HG02588 (cell line): ENCODE results near the gene PRPF6.
A peak's percentile ranks its signal among the peaks of the same experiment; 100 is the strongest.

Experiments
- ATAC-seq: cut with Tn5 transposase; IDR thresholded peaks from one replicate; pipeline ENCODE4 v1.9.1; 2021; ENCODE audit warnings: mild to moderate bottlenecking, moderate library complexity; ENCODE audit not compliant: unreplicated experiment

PRPF6 gene

DNA sequence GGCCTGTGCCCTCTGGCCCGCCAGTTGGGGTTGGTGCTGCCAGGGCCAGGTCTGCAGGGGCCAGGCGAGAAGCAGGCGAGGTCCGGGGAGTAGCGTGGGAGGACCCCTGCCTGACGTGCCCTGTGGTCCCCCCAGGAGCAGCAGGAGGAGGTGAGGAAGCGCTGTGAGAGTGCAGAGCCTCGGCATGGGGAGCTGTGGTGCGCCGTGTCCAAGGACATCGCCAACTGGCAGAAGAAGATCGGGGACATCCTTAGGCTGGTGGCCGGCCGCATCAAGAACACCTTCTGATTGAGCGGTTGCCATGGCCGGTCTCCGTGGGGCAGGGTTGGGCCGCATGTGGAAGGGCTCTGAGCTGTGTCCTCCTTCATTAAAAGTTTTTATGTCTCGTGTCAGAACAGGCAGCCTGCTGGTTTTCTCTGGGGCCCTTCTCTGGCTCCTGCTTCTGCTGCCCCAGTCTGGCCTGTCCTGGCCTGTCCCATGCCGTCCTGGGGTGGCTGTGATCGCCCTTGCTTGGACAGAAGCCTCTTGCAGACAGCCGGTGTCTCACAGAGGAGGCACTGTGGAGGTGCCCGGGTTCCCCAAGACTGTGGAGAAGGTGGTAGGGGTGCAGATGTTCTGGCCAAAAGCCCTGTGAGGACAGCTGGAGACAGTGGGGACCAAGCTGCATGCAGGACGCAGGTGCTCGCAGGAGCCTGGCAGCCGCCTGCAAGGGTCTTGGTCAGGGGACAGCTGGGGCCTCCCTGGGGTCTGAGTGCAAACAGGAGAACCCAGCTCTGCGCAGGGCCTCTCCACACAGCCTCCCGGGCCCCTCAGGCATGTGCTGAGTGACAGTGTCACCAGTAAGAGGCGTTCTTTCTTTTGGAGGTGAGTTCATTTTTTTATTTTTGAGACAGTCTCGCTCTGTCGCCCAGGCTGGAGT, 52.0 kb downstream of the PRPF6 start:
- ATAC-seq, result no peak

DNA sequence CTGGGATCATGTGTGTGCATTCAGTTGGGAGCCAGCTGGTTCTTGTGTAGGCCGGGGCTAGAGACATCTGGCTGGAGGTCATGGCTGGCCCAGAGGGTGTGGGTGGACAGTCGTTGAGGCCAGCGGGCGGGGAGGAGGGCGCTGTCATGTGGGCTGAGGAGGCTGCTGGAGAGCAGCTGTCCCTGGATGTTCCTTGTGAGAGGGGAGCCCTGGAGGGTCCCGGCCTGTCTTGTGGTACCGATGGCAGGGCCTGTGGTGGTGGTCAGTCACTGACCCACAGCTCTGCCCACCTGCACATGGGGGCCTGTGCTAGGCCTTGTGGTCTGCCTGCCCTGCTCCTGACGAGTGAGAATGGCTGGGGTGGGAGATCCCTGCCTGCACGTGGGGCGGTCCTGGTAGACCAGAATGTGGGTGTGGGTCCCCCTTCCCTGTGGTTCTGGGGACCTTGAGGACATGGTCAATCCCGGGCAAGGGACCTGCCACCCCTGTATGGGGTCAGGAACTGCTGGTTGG, 53.1 kb downstream of the PRPF6 start:
- no peak for ATAC-seq

- ATAC-seq, result no peak
These were observed 54.4 kb downstream of the PRPF6 start for GRCh38 chr20:64035066-64035932.

GRCh38 chr20:64035933-64036345, 55.0 kb downstream of the PRPF6 start, which contains the start of gene C20orf204:
Gene C20orf204 (plus strand): TSS chr20:64036182. CDS start chr20:64036324, 142 bp downstream.
- no peak for ATAC-seq

GRCh38 chr20:64036346-64037198, 55.6 kb downstream of the PRPF6 start:
- no peak for ATAC-seq

- no peak for ATAC-seq
These were observed 56.2 kb downstream of the PRPF6 start for GRCh38 chr20:64037199-64037497.

DNA sequence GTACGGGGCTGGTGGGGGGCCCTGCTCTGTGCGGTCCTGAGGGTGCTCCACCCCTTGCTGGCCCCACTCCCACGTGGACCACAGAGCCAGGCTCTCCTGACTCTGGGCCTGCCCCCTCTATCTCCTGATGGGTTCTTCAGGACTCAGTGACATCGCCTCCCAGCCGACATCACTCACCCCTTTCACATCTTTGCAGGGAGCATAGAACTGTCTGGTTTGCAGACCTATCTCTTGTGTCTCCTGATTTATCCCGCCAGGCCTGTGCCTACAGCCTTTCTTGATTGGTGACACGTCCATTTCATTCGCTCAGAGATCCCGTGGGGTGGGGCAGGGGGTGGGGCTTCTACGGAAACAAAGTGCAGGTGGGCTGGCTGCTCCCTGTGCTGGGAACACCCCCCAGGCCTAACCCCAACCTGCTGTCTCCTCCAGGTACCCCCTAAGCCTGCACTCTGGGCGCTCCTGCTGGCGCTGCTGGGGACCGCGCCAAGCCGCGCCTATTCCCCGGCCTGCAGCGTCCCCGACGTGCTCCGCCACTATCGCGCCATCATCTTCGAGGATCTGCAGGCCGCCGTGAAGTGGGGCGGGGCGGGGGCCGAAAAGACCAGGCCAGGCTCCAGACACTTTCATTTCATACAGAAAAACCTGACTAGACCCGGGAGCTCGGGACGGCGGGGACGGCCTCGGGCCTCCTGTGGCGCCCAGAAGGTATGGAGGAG, 56.7 kb downstream of the PRPF6 start:
- no peak for ATAC-seq

- peak; percentile 20 for ATAC-seq
These were observed 57.3 kb downstream of the PRPF6 start for GRCh38 chr20:64038224-64038564.

DNA sequence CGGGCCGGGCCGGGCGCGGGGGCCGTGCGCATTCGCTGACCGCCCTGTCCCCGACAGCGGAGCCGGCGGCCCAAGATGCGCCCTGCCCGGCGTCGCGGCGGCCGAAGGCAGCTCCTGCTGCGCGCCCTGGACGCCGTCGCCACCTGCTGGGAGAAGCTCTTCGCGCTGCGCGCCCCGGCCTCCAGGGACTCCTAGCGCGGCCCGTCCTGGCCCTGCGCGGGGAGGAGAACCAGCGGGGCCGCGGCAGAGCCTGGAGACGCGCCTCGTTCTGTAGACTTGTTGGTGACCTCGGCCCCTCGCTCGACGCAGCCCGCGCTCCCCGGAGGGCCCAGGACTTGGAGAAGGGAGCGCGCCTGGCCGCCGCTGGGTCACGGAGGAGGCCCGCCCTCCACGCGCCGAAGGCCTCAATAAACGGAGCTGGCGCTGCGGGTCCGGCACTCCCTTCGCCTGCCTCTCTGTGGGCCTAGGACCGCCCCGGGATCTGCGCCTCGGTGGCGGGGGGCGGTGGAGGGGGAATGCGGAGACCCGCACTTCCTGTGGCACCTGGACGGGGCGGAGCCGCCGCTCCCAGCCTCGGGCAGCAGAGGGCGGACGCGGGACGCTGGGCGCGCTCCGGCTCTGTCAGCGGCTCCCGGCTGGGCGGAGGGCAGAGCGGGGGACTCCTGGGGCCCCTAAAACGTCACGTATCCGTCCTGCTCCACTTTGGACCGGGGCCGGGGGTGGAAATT, 57.8 kb downstream of the PRPF6 start:
- peak; percentile 54 for ATAC-seq

DNA sequence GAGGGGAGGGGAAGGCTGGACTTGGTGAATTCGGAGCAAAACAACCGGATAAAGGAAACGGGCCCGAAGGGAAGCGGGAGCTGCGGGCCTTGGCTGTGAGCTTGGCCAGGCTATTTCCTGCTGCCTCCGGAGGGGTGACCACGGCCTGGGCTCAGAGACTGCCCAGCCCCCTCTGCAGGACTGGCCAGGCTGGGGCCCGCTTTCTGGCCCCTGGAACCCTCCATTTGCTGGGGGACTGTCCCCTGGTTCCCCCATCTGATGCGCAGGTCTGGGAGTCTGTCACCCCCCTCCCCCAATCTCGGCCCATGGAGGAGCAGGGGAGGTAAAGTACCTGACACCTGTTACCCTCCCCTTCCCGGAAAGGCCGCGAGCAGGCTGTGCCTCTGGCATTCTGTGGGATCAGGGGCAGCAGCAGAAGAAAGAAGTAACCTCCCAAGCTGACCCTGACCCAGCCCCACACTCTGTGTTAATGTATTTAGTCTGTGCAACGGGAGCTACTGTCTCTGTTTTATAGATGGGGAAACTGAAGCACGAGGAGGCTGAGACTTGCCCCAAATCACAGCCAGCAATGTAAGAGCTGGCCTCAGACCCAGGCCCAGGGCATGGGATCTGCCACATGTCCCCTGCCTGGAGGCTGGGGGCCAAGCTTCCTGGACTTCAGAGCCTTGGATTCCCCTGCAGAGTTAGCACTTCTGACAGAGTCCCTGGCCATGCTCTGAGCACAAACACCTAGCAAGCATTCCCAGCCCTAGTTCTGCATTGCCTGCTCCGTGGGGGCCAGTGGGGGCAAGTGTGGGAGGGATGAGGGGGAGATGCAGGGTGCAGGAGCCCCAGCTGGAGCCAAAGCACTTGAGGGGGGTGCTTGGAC, 58.6 kb downstream of the PRPF6 start:
- ATAC-seq, result no peak

- no peak for ATAC-seq
These were observed 59.5 kb downstream of the PRPF6 start for GRCh38 chr20:64040231-64041039.

- ATAC-seq, result no peak
These were observed 60.3 kb downstream of the PRPF6 start for GRCh38 chr20:64041040-64041780.

GRCh38 chr20:64041781-64042053, 60.8 kb downstream of the PRPF6 start:
- no peak for ATAC-seq

DNA sequence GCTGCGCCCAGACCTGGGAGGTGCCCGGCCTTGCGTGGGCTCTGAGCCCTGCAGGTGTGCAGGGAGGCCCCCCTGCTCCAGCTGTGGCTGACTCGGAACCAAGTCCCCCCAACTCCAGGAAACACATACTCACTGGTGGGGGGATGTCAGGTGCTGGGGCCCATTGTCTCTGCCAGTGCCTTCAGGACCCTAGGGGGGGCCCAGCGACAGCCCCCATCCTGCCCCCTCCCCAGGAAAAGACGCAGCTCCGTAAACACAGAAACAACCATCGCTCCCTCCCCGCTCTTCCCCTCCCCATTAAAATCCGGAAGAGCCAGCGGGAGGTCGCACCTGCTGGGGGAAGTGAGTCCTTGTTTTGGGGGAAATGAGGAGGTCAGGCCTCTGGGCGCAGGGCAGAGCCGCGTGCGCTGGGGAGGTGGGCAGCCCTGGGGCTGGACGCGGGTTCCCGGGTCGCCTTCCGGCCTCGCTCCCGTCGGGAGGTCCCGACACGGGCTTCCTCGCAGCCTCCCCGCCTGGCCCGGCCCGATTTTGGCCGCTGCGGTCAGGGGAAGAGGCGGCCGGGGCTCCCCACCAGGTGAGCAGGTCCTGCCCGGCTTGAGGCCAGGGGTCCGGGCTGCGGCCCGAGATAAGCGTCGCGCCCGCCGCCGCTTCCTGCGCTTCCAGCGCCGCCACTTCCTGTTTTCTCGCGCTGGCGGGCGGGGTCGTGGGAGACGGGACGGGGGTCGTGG, 61.3 kb downstream of the PRPF6 start:
- no peak for ATAC-seq

DNA sequence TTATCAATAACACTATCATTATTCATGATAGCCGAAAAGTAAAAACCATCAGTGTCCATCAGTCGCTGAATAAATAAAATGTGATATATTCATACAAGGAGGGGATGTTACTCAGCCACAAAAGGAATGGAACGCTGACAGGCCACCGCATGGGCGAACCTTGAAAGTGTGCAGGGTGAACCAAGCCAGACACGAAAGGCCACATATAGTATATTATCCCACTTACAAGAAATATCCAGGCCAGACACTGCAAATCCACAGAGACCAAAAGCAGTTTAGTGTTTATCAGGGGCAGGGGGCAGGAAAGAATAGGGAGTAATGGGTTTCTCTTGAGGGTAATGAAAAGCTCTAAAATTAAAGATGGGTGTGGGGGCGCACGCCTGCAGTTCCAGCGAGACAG, 62.8 kb downstream of the PRPF6 start:
- ATAC-seq, result no peak

GRCh38 chr20:64044484-64045247, 63.7 kb downstream of the PRPF6 start:
- no peak for ATAC-seq
